Thyroid gland (tissue), 4 donors: ENCODE measurements around the gene TSPAN12. TPM values are rescaled to one million over a fixed set of nuclear protein-coding genes. Genes with fewer than 3 reads are reported as not detected.

Experiments used
- DNase-seq, 2 donors: peaks; one replicate each; pipeline ENCODE4 v3.0.0-alpha.2; 2019
- H3K27ac ChIP-seq, 3 donors: fragments of 200-600 bp; sonication (generic); 1 replicate in 2 of 3; 2 replicates in 1 of 3; pipeline ENCODE4 v1.5.1; 2016 to 2019; ENCODE audit warnings: mild to moderate bottlenecking in 1 of 3, moderate library complexity in 1 of 3
- H3K27me3 ChIP-seq: fragments of 200-600 bp; sonication (generic); one replicate; pipeline ENCODE4 v1.5.1; 2019
- H3K36me3 ChIP-seq, 2 donors: fragments of 200-600 bp; sonication (generic); one replicate each; pipeline ENCODE4 v1.5.1; 2016 to 2019
- H3K4me1 ChIP-seq, 2 donors: fragments of 200-600 bp; sonication (generic); one replicate each; pipeline ENCODE4 v1.5.1; 2017 to 2019
- H3K4me3 ChIP-seq, 3 donors: fragments of 200-600 bp; sonication (generic); replicated peaks in 1 of 3; 1 replicate in 2 of 3; 2 replicates in 1 of 3; pipeline ENCODE4 v1.5.1; 2016; ENCODE audit warnings: mild to moderate bottlenecking in 1 of 3
- H3K9me3 ChIP-seq: fragments of 200-600 bp; sonication (generic); one replicate; pipeline ENCODE4 v1.5.1; 2017
- CTCF ChIP-seq, 6 experiments: fragments of 200-600 bp in 3 of 6; fragments of 450-650 bp in 3 of 6; sonication (generic) in 3 of 6; IDR thresholded peaks; one replicate each; pipeline ENCODE4 v1.5.1; 2016 to 2019; ENCODE audit warnings: antibody characterized with exemption in 6 of 6, mild to moderate bottlenecking in 2 of 6, inconsistent platforms in 1 of 6, moderate library complexity in 1 of 6
- POLR2A ChIP-seq, 2 donors: fragments of 450-650 bp; IDR thresholded peaks; one replicate each; pipeline ENCODE4 v1.6.1; 2017; ENCODE audit warnings: antibody characterized with exemption in 2 of 2, mild to moderate bottlenecking in 2 of 2, moderate library complexity in 1 of 2
- WGBS, 2 donors: methylation state at CpG; one replicate each; pipeline ENCODE4 v1.1.5; 2017; 5-methylcytosine and 5-hydroxymethylcytosine counted together
- intact Hi-C: fragments of 100-400 bp; cut with DNase I; formaldehyde crosslinking; loops from one replicate; pipeline ENCODE4 v1.15.1; 2023
- total RNA-seq, 4 donors: library from RNA; depleted of rRNA; stranded (reverse); fragments of >200 nt; gene quantifications; one replicate each; pipeline ENCODE4 v1.2.3, GENCODE V29; 2016

TSPAN12 gene
- total RNA-seq, 4 donors from 2014 or later: 36.2 to 55.1 (median 48.8) TPM

- intact Hi-C loops: no loop called here
- no peaks in the 10 kb centered on the region for H3K36me3 ChIP-seq
- no peaks in the 10 kb centered on the region for H3K4me1 ChIP-seq
- TF ChIP-seq CTCF (IDR thresholded peaks at IDR 0.05) (no peak), POLR2A (IDR thresholded peaks at IDR 0.05) (no peak)
- H3K4me3 ChIP-seq: no peak overlapping the region
- H3K27ac ChIP-seq: no peak overlapping the region
- H3K9me3 ChIP-seq: no peaks in the 10 kb centered on the region
- WGBS, 2 donors: 77 to 78% methylated on average over 7 of the region's 7 CpGs
- DNase-seq: no peak
- no peaks in the 10 kb centered on the region for H3K27me3 ChIP-seq
Measured at GRCh38 chr7:120741371-120742042, 116.4 kb downstream of the TSPAN12 start.

GRCh38 chr7:120740348-120740747 is 117.6 kb downstream of the TSPAN12 start:
- WGBS, 2 donors: 56 to 59% methylated on average over 3 of the region's 3 CpGs
- Histone ChIP-seq H3K4me3 (no peak overlapping the region), H3K4me1 (no peaks in the 10 kb centered on the region), H3K9me3 (no peaks in the 10 kb centered on the region), H3K27me3 (no peaks in the 10 kb centered on the region), H3K36me3 (no peaks in the 10 kb centered on the region), H3K27ac (no peak overlapping the region)
- DNase-seq: no peak
- intact Hi-C loops: no loop called here
- TF ChIP-seq CTCF (IDR thresholded peaks at IDR 0.05) (no peak), POLR2A (IDR thresholded peaks at IDR 0.05) (no peak)

DNA sequence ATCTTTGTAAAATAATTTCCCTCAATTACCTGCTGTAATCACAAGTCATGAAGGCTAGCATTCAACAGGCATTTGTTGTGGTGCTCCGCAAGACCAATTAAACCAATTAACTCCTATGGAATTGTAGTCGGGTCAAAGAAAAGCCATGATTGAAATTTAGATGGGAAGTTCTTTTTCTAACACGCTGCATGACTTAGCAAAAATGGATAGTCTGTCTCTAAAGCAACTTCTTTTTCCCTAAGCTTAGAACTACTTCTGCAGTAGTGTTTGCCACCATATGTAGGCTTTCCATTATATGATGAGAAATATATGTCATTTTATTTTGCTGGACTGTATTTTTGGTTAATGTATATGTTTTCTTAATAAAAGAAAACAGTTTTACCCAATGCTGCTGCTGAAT is 119.1 kb downstream of the TSPAN12 start:
- no peak overlapping the region for H3K27ac ChIP-seq
- TF ChIP-seq POLR2A (IDR thresholded peaks at IDR 0.05): no peak
- TF ChIP-seq CTCF (IDR thresholded peaks at IDR 0.05): no peak
- no peaks in the 10 kb centered on the region for H3K36me3 ChIP-seq
- no peak for DNase-seq
- WGBS, 2 donors: 74 to 81% methylated on average over 3 of the region's 3 CpGs
- no peaks in the 10 kb centered on the region for H3K4me1 ChIP-seq
- intact Hi-C loops: no loop called here
- H3K9me3 ChIP-seq: no peaks in the 10 kb centered on the region
- no peaks in the 10 kb centered on the region for H3K27me3 ChIP-seq
- H3K4me3 ChIP-seq: no peak overlapping the region

Other genes with a start within 250 kb of the TSPAN12 start
- 10 to 100 TPM; 23.7 to 40.8 (median 37.1) TPM for gene ING3, start 92.6 kb upstream of the TSPAN12 start, total RNA-seq
- 10 to 100 TPM in 2 of 4 donors, 1 to 10 TPM in 2; 7.4 to 19.6 (median 11.4) TPM for gene CPED1, start 130.6 kb upstream of the TSPAN12 start, total RNA-seq